AG04449 (cell line): Measurements from ENCODE around the gene RASA2.

Experiments
- CTCF ChIA-PET: fragments of 350-600 bp; formaldehyde crosslinking; extraction: SDS; loops from one replicate; lab custom pipeline; 2021; ENCODE audit warnings: antibody characterized with exemption; lab: Yijun Ruan, JAX
- POLR2A ChIA-PET: fragments of 400-600, 350-600 bp; formaldehyde crosslinking; extraction: SDS; loops from one replicate; lab custom pipeline; 2020; ENCODE audit warnings: antibody characterized with exemption, inconsistent platforms; lab: Yijun Ruan, JAX
- DNase-seq: peaks from one replicate; pipeline ENCODE4 v3.0.0-alpha.2; 2010; ENCODE audit warnings: low read depth, low spot score
- H3K4me3 ChIP-seq: 2 replicates; pipeline ENCODE4 v1.5.1; 2011; ENCODE audit warnings: low read depth, mild to moderate bottlenecking, control low read depth, low read length
- CTCF ChIP-seq: IDR thresholded peaks from one replicate; pipeline ENCODE4 v1.5.1; 2011; ENCODE audit warnings: mild to moderate bottlenecking, moderate library complexity, low read length, control low read depth, inconsistent platforms; ENCODE audit not compliant: insufficient read depth; ENCODE audit errors: missing control alignments

Gene RASA2

GRCh38 chr3:141484701-141485287 lies 2.0 kb upstream of the RASA2 start:
- TF ChIP-seq CTCF: no peak
- ChIA-PET CTCF (interaction anchor here (3.0 kb wide), 1 partner anchor 25 kb away, joined by 9 read pairs; no protein-coding TSS in a partner anchor), POLR2A (no interaction called here)
- DNase-seq: no peak
- H3K4me3 ChIP-seq: no peak overlapping the region

GRCh38 chr3:141485641-141486495 lies 959 bp upstream of the RASA2 start:
- DNase-seq: no peak
- TF ChIP-seq CTCF: no peak
- CTCF ChIA-PET: interaction anchor here (1.3 to 2.6 kb wide), 4 partner anchors 26 to 230 kb away, joined by 3 to 9 read pairs (median 4); no protein-coding TSS in a partner anchor
- H3K4me3 ChIP-seq: peak overlapping the region; percentile 60
- POLR2A ChIA-PET: interaction anchor here (1.3 kb wide), 1 partner anchor 9 kb away, joined by 3 read pairs; no protein-coding TSS in a partner anchor

- no peak for DNase-seq
- TF ChIP-seq CTCF: no peak
- H3K4me3 ChIP-seq: peak overlapping the region; percentile 60
- CTCF ChIA-PET: interaction anchor here (1.3 to 2.6 kb wide), 4 partner anchors 27 to 231 kb away, joined by 3 to 9 read pairs (median 4); no protein-coding TSS in a partner anchor
- POLR2A ChIA-PET: interaction anchor here (1.3 kb wide), 1 partner anchor 9 kb away, joined by 3 read pairs; no protein-coding TSS in a partner anchor
These were observed 406 bp upstream of the RASA2 start for GRCh38 chr3:141486496-141486745.

- TF ChIP-seq CTCF: no peak
- ChIA-PET POLR2A (interaction anchor here (0.9 to 1.0 kb wide), 4 partner anchors 11 to 389 kb away, joined by 3 to 4 read pairs (median 3); partner anchors contain the start of gene ATP1B3), CTCF (interaction anchor here (0.7 to 2.8 kb wide), 8 partner anchors 10 to 185 kb away, joined by 3 to 12 read pairs (median 5); no protein-coding TSS in a partner anchor)
- peak overlapping the region; percentile 77 for H3K4me3 ChIP-seq
- DNase-seq: no peak
These were observed 860 bp downstream of the RASA2 start for GRCh38 chr3:141487521-141488252.

- no peak for DNase-seq
- ChIA-PET CTCF (interaction anchor here (1.0 to 2.8 kb wide), 5 partner anchors 9 to 186 kb away, joined by 5 to 12 read pairs (median 5); no protein-coding TSS in a partner anchor), POLR2A (no interaction called here)
- TF ChIP-seq CTCF: no peak
- no peak overlapping the region for H3K4me3 ChIP-seq
These were observed 2.4 kb downstream of the RASA2 start for GRCh38 chr3:141489203-141489602.
